ENCODE results near the gene PLEKHJ1. TPM values are rescaled to one million over a fixed set of nuclear protein-coding genes. Genes with fewer than 3 reads are reported as not detected.

The PLEKHJ1 gene
- total and polyA plus RNA-seq, 4 donors: 22.2 to 44.5 (median 37.0) TPM

DNA sequence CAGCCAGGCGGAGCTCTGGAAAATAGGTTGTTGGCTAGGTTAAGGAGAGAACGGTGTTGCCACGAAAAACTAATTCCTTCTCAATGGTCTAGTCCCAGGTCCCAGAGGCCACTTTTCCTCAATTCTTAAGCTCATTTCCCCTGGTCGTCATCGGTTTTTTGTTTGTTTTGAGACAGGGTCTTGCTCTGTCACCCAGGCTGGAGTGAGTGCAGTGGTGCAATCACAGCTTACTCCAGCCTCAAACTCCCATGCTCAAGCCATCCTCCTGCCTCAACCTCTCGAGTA lies 1.7 kb upstream of the PLEKHJ1 start (continued):
- TF ChIP-seq, protein P1, sequence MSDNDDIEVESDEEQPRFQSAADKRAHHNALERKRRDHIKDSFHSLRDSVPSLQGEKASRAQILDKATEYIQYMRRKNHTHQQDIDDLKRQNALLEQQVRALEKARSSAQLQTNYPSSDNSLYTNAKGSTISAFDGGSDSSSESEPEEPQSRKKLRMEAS (IDR thresholded peaks at IDR 0.05): no peak
- TF ChIP-seq RXRA (IDR thresholded peaks at IDR 0.05): no peak
- TF ChIP-seq, protein P2, sequence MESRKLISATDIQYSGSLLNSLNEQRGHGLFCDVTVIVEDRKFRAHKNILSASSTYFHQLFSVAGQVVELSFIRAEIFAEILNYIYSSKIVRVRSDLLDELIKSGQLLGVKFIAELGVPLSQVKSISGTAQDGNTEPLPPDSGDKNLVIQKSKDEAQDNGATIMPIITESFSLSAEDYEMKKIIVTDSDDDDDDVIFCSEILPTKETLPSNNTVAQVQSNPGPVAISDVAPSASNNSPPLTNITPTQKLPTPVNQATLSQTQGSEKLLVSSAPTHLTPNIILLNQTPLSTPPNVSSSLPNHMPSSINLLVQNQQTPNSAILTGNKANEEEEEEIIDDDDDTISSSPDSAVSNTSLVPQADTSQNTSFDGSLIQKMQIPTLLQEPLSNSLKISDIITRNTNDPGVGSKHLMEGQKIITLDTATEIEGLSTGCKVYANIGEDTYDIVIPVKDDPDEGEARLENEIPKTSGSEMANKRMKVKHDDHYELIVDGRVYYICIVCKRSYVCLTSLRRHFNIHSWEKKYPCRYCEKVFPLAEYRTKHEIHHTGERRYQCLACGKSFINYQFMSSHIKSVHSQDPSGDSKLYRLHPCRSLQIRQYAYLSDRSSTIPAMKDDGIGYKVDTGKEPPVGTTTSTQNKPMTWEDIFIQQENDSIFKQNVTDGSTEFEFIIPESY (IDR thresholded peaks at IDR 0.05): no peak
- no peak for TF ChIP-seq SP1 (IDR thresholded peaks at IDR 0.05)
- TF ChIP-seq TAF1 (conservative IDR thresholded peaks at IDR 0.05): no peak
- no peak for TF ChIP-seq FOXA1 (IDR thresholded peaks at IDR 0.05)

DNA sequence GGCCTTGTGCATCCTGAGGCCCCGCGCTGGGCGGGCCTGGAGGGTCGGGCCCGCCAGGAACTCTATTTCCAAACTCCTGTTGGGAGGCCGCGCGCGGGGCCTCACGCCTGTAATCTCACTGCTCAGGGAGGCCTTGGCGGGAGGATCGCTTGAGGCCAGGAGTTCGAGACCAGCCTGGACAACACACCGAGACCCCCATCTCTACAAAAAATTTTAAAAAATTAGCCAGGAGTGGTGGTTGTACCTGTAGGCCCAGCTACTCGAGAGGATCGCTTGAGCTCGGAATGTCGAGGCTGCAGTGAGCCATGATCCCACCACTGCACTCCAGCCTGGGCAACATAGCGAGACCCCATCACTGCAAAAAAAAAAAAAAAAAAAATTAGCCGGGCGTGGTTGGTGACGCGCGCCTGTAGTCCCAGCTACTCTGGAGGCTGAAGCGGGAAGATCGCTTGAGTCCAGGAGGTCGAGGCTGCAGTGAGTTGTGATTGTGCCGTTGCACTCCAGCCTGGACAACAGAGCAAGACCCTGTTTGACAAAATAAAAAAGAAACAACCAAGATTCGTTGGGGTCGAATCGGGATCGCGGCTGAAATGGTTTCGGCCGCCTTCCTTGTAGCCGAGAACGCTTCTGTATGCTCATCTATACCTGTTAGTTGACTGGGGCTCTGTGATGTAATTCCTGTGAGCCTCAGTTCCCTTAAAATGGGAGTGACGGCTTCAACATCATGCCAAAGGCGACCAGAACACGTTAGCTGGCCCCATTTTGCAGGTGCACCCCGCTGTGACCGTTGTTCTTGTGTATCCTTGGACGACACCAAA lies 1.1 kb upstream of the PLEKHJ1 start:
- WGBS: 44% methylated on average over 43 of the region's 43 CpGs
- H3K9me3 ChIP-seq (ENCODE audit: control insufficient read depth in 4 of 4, low read length in 3 of 4): no peaks in the 10 kb centered on the region
- H3K4me3 ChIP-seq (ENCODE audit: low read depth in 1 of 3, low read length in 3 of 3): peak overlapping the region; percentile 83 to 98 (median 89)
- DNase-seq (ENCODE audit: low spot score): no peak
- H3K4me1 ChIP-seq (ENCODE audit: control insufficient read depth in 4 of 4, insufficient read depth in 4 of 4, low read length in 3 of 4): peaks cover 24 to 61% (median 52%) of the 10 kb centered on the region in 4 donors
- H3K36me3 ChIP-seq (ENCODE audit: control insufficient read depth in 4 of 4, insufficient read depth in 3 of 4, low read depth in 1 of 4, low read length in 3 of 4): peaks cover 0 to 4% (median 0%) of the 10 kb centered on the region in 4 donors
- peak overlapping the region; percentile 78 to 86 for H3K9ac ChIP-seq (ENCODE audit: low read depth in 1 of 2, low read length in 2 of 2)
- H3K27ac ChIP-seq (ENCODE audit: low read depth in 1 of 2, low read length in 2 of 2): peak overlapping the region; percentile 97 to 100
- TF ChIP-seq RAD21 (IDR thresholded peaks at IDR 0.05) (no peak), TAF1 (conservative IDR thresholded peaks at IDR 0.05) (no peak), YY1 (IDR thresholded peaks at IDR 0.05) (no peak), HNF4G (IDR thresholded peaks at IDR 0.05) (no peak)
- TF ChIP-seq, protein P1 (IDR thresholded peaks at IDR 0.05): no peak
- TF ChIP-seq, protein P3, sequence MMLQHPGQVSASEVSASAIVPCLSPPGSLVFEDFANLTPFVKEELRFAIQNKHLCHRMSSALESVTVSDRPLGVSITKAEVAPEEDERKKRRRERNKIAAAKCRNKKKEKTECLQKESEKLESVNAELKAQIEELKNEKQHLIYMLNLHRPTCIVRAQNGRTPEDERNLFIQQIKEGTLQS (IDR thresholded peaks at IDR 0.05): no peak
- TF ChIP-seq, protein P4, sequence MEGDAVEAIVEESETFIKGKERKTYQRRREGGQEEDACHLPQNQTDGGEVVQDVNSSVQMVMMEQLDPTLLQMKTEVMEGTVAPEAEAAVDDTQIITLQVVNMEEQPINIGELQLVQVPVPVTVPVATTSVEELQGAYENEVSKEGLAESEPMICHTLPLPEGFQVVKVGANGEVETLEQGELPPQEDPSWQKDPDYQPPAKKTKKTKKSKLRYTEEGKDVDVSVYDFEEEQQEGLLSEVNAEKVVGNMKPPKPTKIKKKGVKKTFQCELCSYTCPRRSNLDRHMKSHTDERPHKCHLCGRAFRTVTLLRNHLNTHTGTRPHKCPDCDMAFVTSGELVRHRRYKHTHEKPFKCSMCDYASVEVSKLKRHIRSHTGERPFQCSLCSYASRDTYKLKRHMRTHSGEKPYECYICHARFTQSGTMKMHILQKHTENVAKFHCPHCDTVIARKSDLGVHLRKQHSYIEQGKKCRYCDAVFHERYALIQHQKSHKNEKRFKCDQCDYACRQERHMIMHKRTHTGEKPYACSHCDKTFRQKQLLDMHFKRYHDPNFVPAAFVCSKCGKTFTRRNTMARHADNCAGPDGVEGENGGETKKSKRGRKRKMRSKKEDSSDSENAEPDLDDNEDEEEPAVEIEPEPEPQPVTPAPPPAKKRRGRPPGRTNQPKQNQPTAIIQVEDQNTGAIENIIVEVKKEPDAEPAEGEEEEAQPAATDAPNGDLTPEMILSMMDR (IDR thresholded peaks at IDR 0.05; ENCODE audit: low read depth, low read length, missing input control): no peak
- no peaks in the 10 kb centered on the region for H3K27me3 ChIP-seq (ENCODE audit: control insufficient read depth in 4 of 4, insufficient read depth in 4 of 4, low read length in 3 of 4)

DNA sequence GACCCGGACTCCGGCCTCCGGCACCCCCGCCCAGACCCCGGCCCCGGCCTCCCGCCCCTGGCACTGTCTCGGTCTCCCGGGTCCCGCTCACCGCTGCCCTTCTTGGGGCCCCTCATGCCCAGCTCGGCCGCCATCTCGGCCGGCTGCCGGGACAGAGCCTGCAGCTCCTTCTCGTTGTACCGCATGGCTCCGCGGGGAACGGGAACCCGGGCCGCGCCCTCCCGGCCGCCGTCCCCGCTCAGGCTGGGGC lies 140 bp downstream of the PLEKHJ1 start:
- under 1% methylated on average over 28 of the region's 28 CpGs for WGBS
- TF ChIP-seq YY1 (IDR thresholded peaks at IDR 0.05) (no peak), GABPA (IDR thresholded peaks at IDR 0.05 in 1 of 2, conservative IDR thresholded peaks at IDR 0.05 in 1 of 2) (no peak), HNF4G (IDR thresholded peaks at IDR 0.05) (no peak), RAD21 (IDR thresholded peaks at IDR 0.05) (no peak), RXRA (IDR thresholded peaks at IDR 0.05) (no peak), FOXA2 (IDR thresholded peaks at IDR 0.05) (no peak), SP1 (IDR thresholded peaks at IDR 0.05) (no peak), JUND (IDR thresholded peaks at IDR 0.05) (no peak), TAF1 (conservative IDR thresholded peaks at IDR 0.05) (no peak), FOXA1 (IDR thresholded peaks at IDR 0.05) (no peak)
- TF ChIP-seq, protein P2 (IDR thresholded peaks at IDR 0.05): no peak
- TF ChIP-seq, protein P4 (IDR thresholded peaks at IDR 0.05; ENCODE audit: low read depth, low read length, missing input control): no peak
- TF ChIP-seq, protein P5, sequence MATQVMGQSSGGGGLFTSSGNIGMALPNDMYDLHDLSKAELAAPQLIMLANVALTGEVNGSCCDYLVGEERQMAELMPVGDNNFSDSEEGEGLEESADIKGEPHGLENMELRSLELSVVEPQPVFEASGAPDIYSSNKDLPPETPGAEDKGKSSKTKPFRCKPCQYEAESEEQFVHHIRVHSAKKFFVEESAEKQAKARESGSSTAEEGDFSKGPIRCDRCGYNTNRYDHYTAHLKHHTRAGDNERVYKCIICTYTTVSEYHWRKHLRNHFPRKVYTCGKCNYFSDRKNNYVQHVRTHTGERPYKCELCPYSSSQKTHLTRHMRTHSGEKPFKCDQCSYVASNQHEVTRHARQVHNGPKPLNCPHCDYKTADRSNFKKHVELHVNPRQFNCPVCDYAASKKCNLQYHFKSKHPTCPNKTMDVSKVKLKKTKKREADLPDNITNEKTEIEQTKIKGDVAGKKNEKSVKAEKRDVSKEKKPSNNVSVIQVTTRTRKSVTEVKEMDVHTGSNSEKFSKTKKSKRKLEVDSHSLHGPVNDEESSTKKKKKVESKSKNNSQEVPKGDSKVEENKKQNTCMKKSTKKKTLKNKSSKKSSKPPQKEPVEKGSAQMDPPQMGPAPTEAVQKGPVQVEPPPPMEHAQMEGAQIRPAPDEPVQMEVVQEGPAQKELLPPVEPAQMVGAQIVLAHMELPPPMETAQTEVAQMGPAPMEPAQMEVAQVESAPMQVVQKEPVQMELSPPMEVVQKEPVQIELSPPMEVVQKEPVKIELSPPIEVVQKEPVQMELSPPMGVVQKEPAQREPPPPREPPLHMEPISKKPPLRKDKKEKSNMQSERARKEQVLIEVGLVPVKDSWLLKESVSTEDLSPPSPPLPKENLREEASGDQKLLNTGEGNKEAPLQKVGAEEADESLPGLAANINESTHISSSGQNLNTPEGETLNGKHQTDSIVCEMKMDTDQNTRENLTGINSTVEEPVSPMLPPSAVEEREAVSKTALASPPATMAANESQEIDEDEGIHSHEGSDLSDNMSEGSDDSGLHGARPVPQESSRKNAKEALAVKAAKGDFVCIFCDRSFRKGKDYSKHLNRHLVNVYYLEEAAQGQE (IDR thresholded peaks at IDR 0.05): no peak

More for the DNA sequence above, 140 bp downstream of the PLEKHJ1 start:
- peaks cover 19 to 52% (median 40%) of the 10 kb centered on the region in 4 donors for H3K4me1 ChIP-seq (ENCODE audit: control insufficient read depth in 4 of 4, insufficient read depth in 4 of 4, low read length in 3 of 4)
- H3K36me3 ChIP-seq (ENCODE audit: control insufficient read depth in 4 of 4, insufficient read depth in 3 of 4, low read depth in 1 of 4, low read length in 3 of 4): peaks cover 0 to 6% (median 2%) of the 10 kb centered on the region in 4 donors
- no peaks in the 10 kb centered on the region for H3K27me3 ChIP-seq (ENCODE audit: control insufficient read depth in 4 of 4, insufficient read depth in 4 of 4, low read length in 3 of 4)
- H3K4me3 ChIP-seq (ENCODE audit: low read depth in 1 of 3, low read length in 3 of 3): peak overlapping the region; percentile 66 to 98 (median 81)
- no peak for DNase-seq (ENCODE audit: low spot score)
- no peaks in the 10 kb centered on the region for H3K9me3 ChIP-seq (ENCODE audit: control insufficient read depth in 4 of 4, low read length in 3 of 4)
- H3K9ac ChIP-seq (ENCODE audit: low read depth in 1 of 2, low read length in 2 of 2): peak overlapping the region in 1 of 2 donors; percentile 86
- peak overlapping the region; percentile 97 to 100 for H3K27ac ChIP-seq (ENCODE audit: low read depth in 1 of 2, low read length in 2 of 2)
